ENCODE results near the gene CALCB.
"Not testable (repeated sequence)": the region's sequence is repeated elsewhere in the genome, so short reads cannot be mapped to it uniquely, and the experiment has no call there.

Gene CALCB

GRCh38 chr11:15059132-15059915, 14.1 kb upstream of the CALCB start:
- H3K36me3 Mint-ChIP-seq (ENCODE audit: low read depth) = no peaks in the 10 kb centered on the region
- H3K4me1 Mint-ChIP-seq (ENCODE audit: low read depth) = peaks cover 21% of the 10 kb centered on the region
- H3K9me3 Mint-ChIP-seq = no peaks in the 10 kb centered on the region
- H3K4me3 Mint-ChIP-seq = no peak overlapping the region
- no peak overlapping the region for H3K27ac Mint-ChIP-seq
- H3K27me3 Mint-ChIP-seq = peaks cover 27% of the 10 kb centered on the region

DNA sequence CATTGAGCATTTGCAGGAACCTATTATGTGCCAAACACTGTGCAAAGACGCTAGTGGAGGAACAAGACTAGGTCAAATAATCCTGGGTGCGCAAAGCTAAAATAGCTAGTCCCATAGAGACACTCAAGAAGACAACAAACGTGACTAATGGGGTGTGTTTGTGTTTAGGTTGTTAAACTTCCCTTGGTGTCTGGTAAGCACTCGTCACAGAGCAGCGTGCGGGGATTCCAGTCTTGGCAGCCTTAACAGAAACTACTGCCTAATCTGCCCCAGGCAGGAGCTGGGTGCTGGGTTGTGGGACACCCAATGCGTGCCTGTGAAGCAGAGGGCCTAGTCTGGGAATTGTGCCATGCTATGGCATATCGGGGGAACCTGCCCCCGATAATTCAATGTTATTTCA, 10.8 kb upstream of the CALCB start:
- peaks cover 31% of the 10 kb centered on the region for H3K27me3 Mint-ChIP-seq
- H3K4me1 Mint-ChIP-seq (ENCODE audit: low read depth) = peaks cover 10% of the 10 kb centered on the region
- no peak overlapping the region for H3K27ac Mint-ChIP-seq
- no peaks in the 10 kb centered on the region for H3K9me3 Mint-ChIP-seq
- H3K4me3 Mint-ChIP-seq = no peak overlapping the region
- H3K36me3 Mint-ChIP-seq (ENCODE audit: low read depth) = no peaks in the 10 kb centered on the region

DNA sequence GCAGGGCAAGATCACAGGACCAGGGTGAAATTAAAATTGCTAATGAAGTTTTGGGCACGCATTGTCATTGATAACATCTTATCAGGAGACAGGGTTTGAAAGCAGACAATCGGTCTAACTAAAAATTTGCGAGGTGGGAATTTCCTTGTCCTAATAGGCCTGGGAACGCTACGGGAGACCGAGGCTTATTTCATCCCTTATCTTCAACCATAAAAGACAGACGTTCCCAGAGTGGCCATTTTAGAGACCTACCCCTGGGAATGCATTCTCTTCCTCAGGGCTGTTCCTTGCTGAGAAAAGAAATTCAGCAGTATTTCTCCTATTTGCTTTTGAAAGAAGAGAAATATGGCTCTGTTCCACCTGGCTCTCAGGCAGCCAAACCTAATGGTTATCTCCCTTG, 3.6 kb upstream of the CALCB start:
- not testable (repeated sequence) for H3K9me3 Mint-ChIP-seq; H3K27ac Mint-ChIP-seq; H3K4me3 Mint-ChIP-seq; H3K36me3 Mint-ChIP-seq (ENCODE audit: low read depth)
- Mint-ChIP-seq H3K4me1 (ENCODE audit: low read depth) (peaks cover 17% of the 10 kb centered on the region), H3K27me3 (peaks cover 40% of the 10 kb centered on the region)

GRCh38 chr11:15071556-15072255, 1.7 kb upstream of the CALCB start:
- no peak overlapping the region for H3K27ac Mint-ChIP-seq

GRCh38 chr11:15072551-15073143, 746 bp upstream of the CALCB start:
- Mint-ChIP-seq H3K4me3 (no peak overlapping the region), H3K4me1 (ENCODE audit: low read depth) (peaks cover 17% of the 10 kb centered on the region), H3K36me3 (ENCODE audit: low read depth) (no peaks in the 10 kb centered on the region), H3K27me3 (peaks cover 28% of the 10 kb centered on the region), H3K9me3 (peaks cover 6% of the 10 kb centered on the region), H3K27ac (no peak overlapping the region)

More at GRCh38 chr11:15071556-15072255, 1.7 kb upstream of the CALCB start:
- H3K36me3 Mint-ChIP-seq (ENCODE audit: low read depth) = no peaks in the 10 kb centered on the region
- H3K9me3 Mint-ChIP-seq = peaks cover 6% of the 10 kb centered on the region
- H3K4me3 Mint-ChIP-seq = no peak overlapping the region
- peaks cover 31% of the 10 kb centered on the region for H3K27me3 Mint-ChIP-seq
- H3K4me1 Mint-ChIP-seq (ENCODE audit: low read depth) = peaks cover 17% of the 10 kb centered on the region

DNA sequence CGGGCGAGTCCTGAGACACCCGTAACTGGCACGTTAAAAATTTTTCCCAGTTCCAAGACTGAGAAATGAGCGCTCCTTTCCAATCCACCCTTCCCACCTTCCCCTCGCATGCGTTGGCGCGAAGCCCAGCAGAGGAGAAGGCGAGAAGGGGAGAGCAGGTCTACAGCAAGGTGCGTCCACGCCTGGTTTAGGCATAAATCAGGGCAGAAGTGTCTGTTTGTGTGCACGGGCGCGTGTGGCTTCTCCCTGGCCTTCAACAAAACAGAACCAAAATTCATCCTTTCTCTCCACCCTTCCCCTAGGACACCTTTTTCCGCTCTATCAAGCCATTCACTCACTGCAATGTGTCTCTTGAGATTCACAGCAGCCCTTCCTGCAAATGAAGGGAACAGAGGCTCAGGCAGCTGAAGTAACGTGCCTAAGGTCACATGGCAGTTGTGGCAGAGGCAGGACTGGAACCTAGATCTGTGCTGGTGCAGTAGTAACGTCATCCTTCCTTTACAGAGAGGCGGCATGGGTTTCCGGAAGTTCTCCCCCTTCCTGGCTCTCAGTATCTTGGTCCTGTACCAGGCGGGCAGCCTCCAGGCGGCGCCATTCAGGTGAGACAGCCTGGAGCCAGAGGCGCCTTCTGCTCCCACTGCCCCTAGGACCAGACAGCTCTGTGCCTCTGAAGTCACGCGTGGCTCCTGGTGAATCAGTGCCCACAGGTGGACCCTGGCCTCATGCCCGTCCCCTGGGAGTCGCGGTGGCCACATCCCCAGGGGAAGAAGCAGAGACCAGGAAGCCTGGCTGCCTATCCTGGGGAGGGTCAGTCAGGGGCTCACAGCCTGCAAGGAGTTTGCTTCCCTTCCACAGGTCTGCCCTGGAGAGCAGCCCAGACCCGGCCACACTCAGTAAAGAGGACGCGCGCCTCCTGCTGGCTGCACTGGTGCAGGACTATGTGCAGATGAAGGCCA, 1.1 kb downstream of the CALCB start:
- Mint-ChIP-seq H3K9me3 (no peaks in the 10 kb centered on the region), H3K27ac (peak overlapping the region; percentile 49), H3K36me3 (ENCODE audit: low read depth) (no peaks in the 10 kb centered on the region), H3K4me3 (peak overlapping the region; percentile 83), H3K4me1 (ENCODE audit: low read depth) (peaks cover 17% of the 10 kb centered on the region), H3K27me3 (peaks cover 28% of the 10 kb centered on the region)

DNA sequence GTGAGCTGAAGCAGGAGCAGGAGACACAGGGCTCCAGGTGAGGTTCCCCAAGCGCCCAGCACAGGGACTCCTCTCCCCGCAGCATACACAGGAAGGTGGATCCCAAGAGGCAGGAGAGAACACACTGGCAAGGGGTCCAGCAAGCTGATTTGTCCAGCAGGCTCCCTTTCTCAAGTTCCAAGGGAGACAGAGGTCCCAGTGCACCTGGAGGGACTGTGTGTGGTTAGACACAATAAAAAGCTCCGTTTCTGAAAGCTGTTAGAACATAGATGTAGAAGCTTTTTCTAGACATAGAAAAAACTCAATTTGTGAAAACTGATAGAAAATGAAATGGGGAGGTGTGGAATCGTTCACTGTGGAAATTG, 1.8 kb downstream of the CALCB start:
- no peaks in the 10 kb centered on the region for H3K36me3 Mint-ChIP-seq (ENCODE audit: low read depth)
- no peak overlapping the region for H3K4me3 Mint-ChIP-seq
- H3K27me3 Mint-ChIP-seq = peaks cover 28% of the 10 kb centered on the region
- H3K27ac Mint-ChIP-seq = no peak overlapping the region
- no peaks in the 10 kb centered on the region for H3K9me3 Mint-ChIP-seq
- peaks cover 17% of the 10 kb centered on the region for H3K4me1 Mint-ChIP-seq (ENCODE audit: low read depth)

GRCh38 chr11:15091175-15091574, 17.8 kb downstream of the CALCB start:
- Mint-ChIP-seq H3K27me3 (peaks cover 20% of the 10 kb centered on the region), H3K4me3 (no peak overlapping the region), H3K9me3 (no peaks in the 10 kb centered on the region)

GRCh38 chr11:15091625-15092024, 18.2 kb downstream of the CALCB start:
- no peak overlapping the region for H3K27ac Mint-ChIP-seq
- no peak overlapping the region for H3K4me3 Mint-ChIP-seq
- H3K4me1 Mint-ChIP-seq (ENCODE audit: low read depth) = no peaks in the 10 kb centered on the region
- H3K9me3 Mint-ChIP-seq = no peaks in the 10 kb centered on the region
- peaks cover 20% of the 10 kb centered on the region for H3K27me3 Mint-ChIP-seq
- no peaks in the 10 kb centered on the region for H3K36me3 Mint-ChIP-seq (ENCODE audit: low read depth)

More at GRCh38 chr11:15091175-15091574, 17.8 kb downstream of the CALCB start:
- H3K27ac Mint-ChIP-seq = no peak overlapping the region
- no peaks in the 10 kb centered on the region for H3K4me1 Mint-ChIP-seq (ENCODE audit: low read depth)
- H3K36me3 Mint-ChIP-seq (ENCODE audit: low read depth) = no peaks in the 10 kb centered on the region

DNA sequence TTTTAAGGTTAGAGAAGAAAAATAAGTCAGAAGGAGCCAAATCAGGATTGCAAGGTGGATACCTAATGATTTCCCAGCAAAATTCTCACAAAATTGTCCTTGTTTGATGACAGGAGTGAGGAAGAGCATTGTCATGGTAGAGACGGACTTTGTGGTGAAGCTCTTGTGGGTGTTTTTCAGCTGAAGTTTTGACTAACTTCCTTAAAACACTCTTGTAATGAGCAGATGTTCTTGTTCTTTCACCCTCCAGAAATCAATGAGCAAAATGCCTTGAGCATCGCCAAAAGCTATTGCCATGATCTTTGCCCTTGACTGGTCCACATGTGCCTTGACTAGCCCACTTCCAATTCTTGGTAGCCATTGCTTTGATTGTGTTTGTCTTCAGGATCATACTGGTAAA, 20.0 kb downstream of the CALCB start:
- Mint-ChIP-seq H3K27me3 (peaks cover 23% of the 10 kb centered on the region), H3K36me3 (ENCODE audit: low read depth) (no peaks in the 10 kb centered on the region), H3K27ac (no peak overlapping the region), H3K4me1 (ENCODE audit: low read depth) (no peaks in the 10 kb centered on the region), H3K4me3 (no peak overlapping the region), H3K9me3 (no peaks in the 10 kb centered on the region)

- H3K9me3 Mint-ChIP-seq = no peaks in the 10 kb centered on the region
- no peaks in the 10 kb centered on the region for H3K36me3 Mint-ChIP-seq (ENCODE audit: low read depth)
- H3K4me3 Mint-ChIP-seq = no peak overlapping the region
- H3K27ac Mint-ChIP-seq = no peak overlapping the region
- H3K27me3 Mint-ChIP-seq = peaks cover 34% of the 10 kb centered on the region
- H3K4me1 Mint-ChIP-seq (ENCODE audit: low read depth) = no peaks in the 10 kb centered on the region
Observed at GRCh38 chr11:15095736-15096228, 22.4 kb downstream of the CALCB start.

GRCh38 chr11:15097411-15097810, 24.0 kb downstream of the CALCB start:
- Mint-ChIP-seq H3K4me3 (no peak overlapping the region), H3K36me3 (ENCODE audit: low read depth) (no peaks in the 10 kb centered on the region), H3K9me3 (no peaks in the 10 kb centered on the region), H3K4me1 (ENCODE audit: low read depth) (no peaks in the 10 kb centered on the region), H3K27me3 (peaks cover 34% of the 10 kb centered on the region), H3K27ac (no peak overlapping the region)

DNA sequence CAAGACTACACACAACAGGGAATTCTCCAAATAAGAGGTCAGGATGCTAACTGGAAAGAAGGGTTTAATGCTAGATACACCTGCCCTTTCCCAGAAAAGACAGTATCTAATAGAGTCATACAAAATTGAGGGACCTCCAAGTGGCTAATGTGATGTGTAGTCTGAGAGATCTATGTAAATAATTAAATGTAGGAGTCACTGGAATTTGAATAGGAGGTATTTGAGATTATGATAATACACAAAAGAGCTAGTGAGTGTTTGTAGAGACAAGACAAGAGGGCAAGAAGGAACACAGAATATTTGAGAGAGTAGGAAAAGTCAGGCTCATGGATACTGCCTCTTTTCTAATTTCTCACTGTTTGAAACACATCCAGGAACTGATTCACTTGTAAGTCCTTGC, 25.9 kb downstream of the CALCB start:
- no peak overlapping the region for H3K4me3 Mint-ChIP-seq
- H3K36me3 Mint-ChIP-seq (ENCODE audit: low read depth) = no peaks in the 10 kb centered on the region
- no peaks in the 10 kb centered on the region for H3K9me3 Mint-ChIP-seq
- peaks cover 34% of the 10 kb centered on the region for H3K27me3 Mint-ChIP-seq
- no peak overlapping the region for H3K27ac Mint-ChIP-seq
- no peaks in the 10 kb centered on the region for H3K4me1 Mint-ChIP-seq (ENCODE audit: low read depth)

DNA sequence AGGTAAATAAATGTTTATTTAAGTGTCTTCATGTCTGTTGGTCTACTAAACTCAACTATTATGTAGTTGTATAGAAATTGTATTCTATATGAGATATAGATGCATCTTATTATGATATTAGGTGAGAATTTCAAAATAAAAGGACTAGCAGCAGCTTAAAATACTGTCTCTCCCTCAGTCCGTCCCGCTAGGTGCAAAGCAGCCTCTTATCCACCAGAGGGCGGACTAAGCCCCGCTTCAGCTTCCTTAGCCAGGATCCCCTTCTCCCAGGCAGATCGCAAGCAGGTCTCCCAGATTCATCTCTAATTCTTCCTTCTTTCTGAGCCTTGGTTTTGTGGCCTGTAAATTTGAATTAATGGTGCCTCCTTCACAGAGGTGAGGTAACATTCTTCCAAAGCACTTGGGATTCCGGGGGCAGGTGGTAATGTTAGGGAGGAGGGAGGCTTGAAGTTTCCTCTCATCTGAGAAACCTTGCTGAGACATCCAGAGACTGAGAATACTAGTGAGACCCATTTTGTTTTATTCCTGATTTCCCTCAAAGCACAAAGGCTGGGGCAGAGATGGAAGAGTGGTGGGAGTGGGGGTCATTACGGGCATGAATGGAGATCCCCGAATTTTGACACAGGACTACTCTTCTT, 27.8 kb downstream of the CALCB start:
- Mint-ChIP-seq H3K36me3 (ENCODE audit: low read depth) (no peaks in the 10 kb centered on the region), H3K27me3 (peaks cover 27% of the 10 kb centered on the region), H3K27ac (no peak overlapping the region), H3K4me1 (ENCODE audit: low read depth) (no peaks in the 10 kb centered on the region), H3K9me3 (no peaks in the 10 kb centered on the region), H3K4me3 (no peak overlapping the region)

Measured in stimulated activated naive CD8-positive, alpha-beta T cell treated with anti-CD3 and anti-CD28 coated beads, Interleukin-15, Interleukin-2, amounts not matched to agents 100 ng/mL and 50 ng/mL, for 24 hours (primary cell).